ENCODE results near the gene ABCC2.

GRCh38 chr10:99742254-99742653, 40.2 kb upstream of the ABCC2 start:
- TF ChIP-seq CTCF (conservative IDR thresholded peaks at IDR 0.05; ENCODE audit: low read depth, low read length) (no peak), MXI1 (IDR thresholded peaks at IDR 0.05; ENCODE audit: borderline replicate concordance, low read depth, low read length) (no peak), BHLHE40 (IDR thresholded peaks at IDR 0.05; ENCODE audit: low read depth, low read length) (no peak), RAD21 (IDR thresholded peaks at IDR 0.05; ENCODE audit: low read length) (no peak), MAFK (IDR thresholded peaks at IDR 0.05; ENCODE audit: low read depth, low read length) (no peak), USF2 (IDR thresholded peaks at IDR 0.05; ENCODE audit: low read depth, low read length) (no peak), ELK1 (IDR thresholded peaks at IDR 0.05; ENCODE audit: borderline replicate concordance, low read depth, low read length) (no peak), CEBPB (IDR thresholded peaks at IDR 0.05; ENCODE audit: low read depth, low read length) (no peak)

All from IMR-90 (cell line).